ENCODE measurements around the gene ECD. TPM values are rescaled to one million over a fixed set of nuclear protein-coding genes. Genes with fewer than 3 reads are reported as not detected.
"Not testable (repeated sequence)": the region's sequence is repeated elsewhere in the genome, so short reads cannot be mapped to it uniquely, and the experiment has no call there.

Gene ECD
- total RNA-seq, 2 experiments from 2014 or later, result 50.5 to 57.7 TPM

GRCh38 chr10:73116017-73116416 is 51.8 kb downstream of the ECD start:
- TF ChIP-seq, protein P1, sequence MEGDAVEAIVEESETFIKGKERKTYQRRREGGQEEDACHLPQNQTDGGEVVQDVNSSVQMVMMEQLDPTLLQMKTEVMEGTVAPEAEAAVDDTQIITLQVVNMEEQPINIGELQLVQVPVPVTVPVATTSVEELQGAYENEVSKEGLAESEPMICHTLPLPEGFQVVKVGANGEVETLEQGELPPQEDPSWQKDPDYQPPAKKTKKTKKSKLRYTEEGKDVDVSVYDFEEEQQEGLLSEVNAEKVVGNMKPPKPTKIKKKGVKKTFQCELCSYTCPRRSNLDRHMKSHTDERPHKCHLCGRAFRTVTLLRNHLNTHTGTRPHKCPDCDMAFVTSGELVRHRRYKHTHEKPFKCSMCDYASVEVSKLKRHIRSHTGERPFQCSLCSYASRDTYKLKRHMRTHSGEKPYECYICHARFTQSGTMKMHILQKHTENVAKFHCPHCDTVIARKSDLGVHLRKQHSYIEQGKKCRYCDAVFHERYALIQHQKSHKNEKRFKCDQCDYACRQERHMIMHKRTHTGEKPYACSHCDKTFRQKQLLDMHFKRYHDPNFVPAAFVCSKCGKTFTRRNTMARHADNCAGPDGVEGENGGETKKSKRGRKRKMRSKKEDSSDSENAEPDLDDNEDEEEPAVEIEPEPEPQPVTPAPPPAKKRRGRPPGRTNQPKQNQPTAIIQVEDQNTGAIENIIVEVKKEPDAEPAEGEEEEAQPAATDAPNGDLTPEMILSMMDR (IDR thresholded peaks at IDR 0.05), result no peak
- H3K4me1 ChIP-seq (ENCODE audit: insufficient read depth, low read length), result peaks cover 1% of the 10 kb centered on the region
- no peak overlapping the region for H3K4me3 Mint-ChIP-seq
- no peak for DNase-seq
- ChIA-PET POLR2A (no interaction called here), CTCF (interaction anchor here (0.9 kb wide), 1 partner anchor 1067 kb away, joined by 3 read pairs; no protein-coding TSS in a partner anchor)
- intact Hi-C loops (cut with DNase I, micrococcal nuclease), result no loop called here
- no peaks in the 10 kb centered on the region for H3K27me3 ChIP-seq (ENCODE audit: control insufficient read depth in 1 of 2, insufficient read depth in 2 of 2, low read length in 2 of 2)
- H3K9me3 ChIP-seq (ENCODE audit: control insufficient read depth in 1 of 2, insufficient read depth in 1 of 2, low read length in 2 of 2), result no peaks in the 10 kb centered on the region
- peaks cover 19% of the 10 kb centered on the region for H3K36me3 Mint-ChIP-seq (ENCODE audit: low read depth)
- no peaks in the 10 kb centered on the region for H3K9me3 Mint-ChIP-seq
- H3K4me1 Mint-ChIP-seq (ENCODE audit: low read depth), result peaks cover 5% of the 10 kb centered on the region
- H3K27ac ChIP-seq (ENCODE audit: low read depth in 1 of 2, low read length in 2 of 2), result no peak overlapping the region
- H3K36me3 ChIP-seq (ENCODE audit: insufficient read depth, low read length), result peaks cover 5% of the 10 kb centered on the region
- H3K4me3 ChIP-seq (ENCODE audit: low read length), result no peak overlapping the region
- no peak for ATAC-seq (ENCODE audit: poor library complexity)
- H3K27me3 Mint-ChIP-seq, result no peaks in the 10 kb centered on the region
- H3K27ac Mint-ChIP-seq, result no peak overlapping the region

- intact Hi-C loops (cut with DNase I, micrococcal nuclease), result loop anchor here in 1 of 2 experiments (5.0 kb wide), 1 partner anchor 139 kb away; the partner anchor contains the start of gene MRPS16
- H3K27ac Mint-ChIP-seq, result no peak overlapping the region
- no peaks in the 10 kb centered on the region for H3K27me3 ChIP-seq (ENCODE audit: control insufficient read depth in 1 of 2, insufficient read depth in 2 of 2, low read length in 2 of 2)
- H3K4me3 Mint-ChIP-seq, result no peak overlapping the region
- DNase-seq (no peak), ATAC-seq (ENCODE audit: poor library complexity) (no peak)
- H3K36me3 Mint-ChIP-seq (ENCODE audit: low read depth), result peaks cover 21% of the 10 kb centered on the region
- no peak overlapping the region for H3K4me3 ChIP-seq (ENCODE audit: low read length)
- H3K27ac ChIP-seq (ENCODE audit: low read depth in 1 of 2, low read length in 2 of 2), result no peak overlapping the region
- TF ChIP-seq, protein P1 (IDR thresholded peaks at IDR 0.05), result no peak
- POLR2A ChIA-PET, result no interaction called here
- no peaks in the 10 kb centered on the region for H3K9me3 Mint-ChIP-seq
- H3K9me3 ChIP-seq (ENCODE audit: control insufficient read depth in 1 of 2, insufficient read depth in 1 of 2, low read length in 2 of 2), result no peaks in the 10 kb centered on the region
- H3K4me1 Mint-ChIP-seq (ENCODE audit: low read depth), result peaks cover 16% of the 10 kb centered on the region
- no peaks in the 10 kb centered on the region for H3K27me3 Mint-ChIP-seq
- peaks cover 6% of the 10 kb centered on the region for H3K4me1 ChIP-seq (ENCODE audit: insufficient read depth, low read length)
- peaks cover 6% of the 10 kb centered on the region for H3K36me3 ChIP-seq (ENCODE audit: insufficient read depth, low read length)
- CTCF ChIA-PET, result interaction anchor here (1.3 kb wide), 1 partner anchor 17 kb away, joined by 6 read pairs; the partner anchor contains the start of gene P4HA1
These were observed 54.3 kb downstream of the ECD start for GRCh38 chr10:73113551-73113950.

DNA sequence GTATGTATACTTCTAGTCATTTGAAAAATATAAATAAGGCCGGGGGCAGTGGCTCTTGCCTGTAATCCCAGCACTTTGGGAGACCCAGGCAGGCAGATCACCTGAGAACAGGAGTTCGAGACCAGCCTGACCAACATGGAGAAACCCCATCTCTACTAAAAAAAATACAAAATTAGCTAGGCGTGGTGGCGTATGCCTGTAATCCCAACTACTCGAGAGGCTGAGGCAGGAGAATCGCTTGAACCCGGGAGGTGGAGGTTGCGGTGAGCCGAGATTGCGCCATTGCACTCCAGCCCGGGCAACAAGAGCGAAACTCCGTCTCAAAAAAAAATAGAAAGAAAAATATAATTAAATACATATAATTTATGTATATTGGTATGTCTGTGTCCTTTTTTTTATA is 55.8 kb downstream of the ECD start:
- H3K36me3 ChIP-seq (ENCODE audit: insufficient read depth, low read length); H3K27me3 Mint-ChIP-seq; H3K27me3 ChIP-seq (ENCODE audit: control insufficient read depth in 1 of 2, insufficient read depth in 2 of 2, low read length in 2 of 2); DNase-seq; H3K4me1 ChIP-seq (ENCODE audit: insufficient read depth, low read length); H3K4me3 Mint-ChIP-seq; ATAC-seq (ENCODE audit: poor library complexity); H3K4me3 ChIP-seq (ENCODE audit: low read length); H3K9me3 ChIP-seq (ENCODE audit: control insufficient read depth in 1 of 2, insufficient read depth in 1 of 2, low read length in 2 of 2); H3K9me3 Mint-ChIP-seq; H3K27ac ChIP-seq (ENCODE audit: low read depth in 1 of 2, low read length in 2 of 2); H3K27ac Mint-ChIP-seq: not testable (repeated sequence)
- H3K36me3 Mint-ChIP-seq (ENCODE audit: low read depth), result peaks cover 23% of the 10 kb centered on the region
- peaks cover 16% of the 10 kb centered on the region for H3K4me1 Mint-ChIP-seq (ENCODE audit: low read depth)
- POLR2A ChIA-PET, result interaction anchor here (2.7 kb wide), 1 partner anchor 15 kb away, joined by 49 read pairs; the partner anchor contains the start of gene P4HA1
- CTCF ChIA-PET, result interaction anchor here (4.9 kb wide), 1 partner anchor 15 kb away, joined by 28 read pairs; the partner anchor contains the start of gene P4HA1
- intact Hi-C loops (cut with DNase I, micrococcal nuclease), result loop anchor here in 1 of 2 experiments (5.0 kb wide), 1 partner anchor 140 kb away; the partner anchor contains the start of gene MRPS16
